HEK293 (cell line): ENCODE results near the gene DPF3.
A peak's percentile ranks its signal among the peaks of the same experiment; 100 is the strongest.

ENCODE experiments used
- CTCF ChIA-PET: fragments of 350-600 bp; formaldehyde crosslinking; extraction: SDS; loops from one replicate; lab custom pipeline; 2021; ENCODE audit warnings: antibody characterized with exemption; lab: Yijun Ruan, JAX
- POLR2A ChIA-PET: fragments of 300-600 bp; formaldehyde crosslinking; extraction: SDS; loops from one replicate; lab custom pipeline; 2020; ENCODE audit warnings: antibody characterized with exemption, inconsistent platforms; lab: Yijun Ruan, JAX
- H3K27ac ChIP-seq: fragments of 200-500 bp; sonication (Bioruptor generic); 2 replicates; pipeline ENCODE4 v1.5.1; 2014; ENCODE audit warnings: low read depth, low read length, control low read depth, inconsistent platforms; ENCODE audit errors: extremely low read depth
- H3K36me3 ChIP-seq, 2 experiments: fragments of 200-500 bp in 1 of 2; sonication (Bioruptor generic) in 1 of 2; 1 replicate in 1 of 2; 2 replicates in 1 of 2; pipeline ENCODE4 v1.5.1; 2014 to 2017; ENCODE audit warnings: inconsistent platforms in 2 of 2, low read length in 2 of 2; ENCODE audit not compliant: control insufficient read depth in 2 of 2, insufficient read depth in 1 of 2
- H3K4me1 ChIP-seq: fragments of 200-500 bp; sonication (Bioruptor generic); 2 replicates; pipeline ENCODE4 v1.5.1; 2014; ENCODE audit warnings: mild to moderate bottlenecking, low read length, inconsistent platforms; ENCODE audit not compliant: control insufficient read depth, insufficient read depth
- H3K4me3 ChIP-seq: 2 replicates; pipeline ENCODE4 v1.5.1; 2011; ENCODE audit warnings: low read depth, mild to moderate bottlenecking, control low read depth, low read length, moderate library complexity
- H3K9me3 ChIP-seq: fragments of 200-500 bp; sonication (Bioruptor generic); 2 replicates; pipeline ENCODE4 v1.5.1; 2014; ENCODE audit warnings: low read depth, low read length, inconsistent platforms; ENCODE audit not compliant: control insufficient read depth, insufficient read depth
- AEBP2 ChIP-seq: fragments of 450-650 bp; formaldehyde crosslinking; IDR thresholded peaks from 2 replicates; pipeline ENCODE4 v1.5.1; 2016; ENCODE audit warnings: missing biosample characterization, missing genetic modification characterization, borderline replicate concordance
- GFI1B ChIP-seq: fragments of 450-650 bp; formaldehyde crosslinking; IDR thresholded peaks from 2 replicates; pipeline ENCODE4 v1.5.1; 2016; ENCODE audit warnings: missing biosample characterization, missing genetic modification characterization
- GLI2 ChIP-seq: fragments of 450-650 bp; formaldehyde crosslinking; IDR thresholded peaks from 2 replicates; pipeline ENCODE4; 2017; ENCODE audit warnings: missing biosample characterization, missing genetic modification characterization, low read depth, borderline replicate concordance
- GLIS2 ChIP-seq: fragments of 450-650 bp; formaldehyde crosslinking; IDR thresholded peaks from 2 replicates; pipeline ENCODE4 v1.5.1; 2016; ENCODE audit warnings: missing biosample characterization, missing genetic modification characterization
- KLF16 ChIP-seq: fragments of 450-650 bp; formaldehyde crosslinking; IDR thresholded peaks from 2 replicates; pipeline ENCODE4 v1.5.1; 2017; ENCODE audit warnings: missing biosample characterization, missing genetic modification characterization
- PRDM6 ChIP-seq: fragments of 450-650 bp; formaldehyde crosslinking; IDR thresholded peaks from 2 replicates; pipeline ENCODE4 v1.5.1; 2017; ENCODE audit warnings: missing biosample characterization, missing genetic modification characterization
- SCRT1 ChIP-seq: fragments of 450-650 bp; formaldehyde crosslinking; IDR thresholded peaks from 2 replicates; pipeline ENCODE4 v1.5.1; 2016; ENCODE audit warnings: missing biosample characterization, missing genetic modification characterization, borderline replicate concordance
- SP3 ChIP-seq: fragments of 450-650 bp; formaldehyde crosslinking; IDR thresholded peaks from 2 replicates; pipeline ENCODE4 v1.5.1; 2016; ENCODE audit warnings: missing biosample characterization, missing genetic modification characterization
- TCF7L2 ChIP-seq: IDR thresholded peaks from 2 replicates; pipeline ENCODE4 v1.6.1; 2011; ENCODE audit warnings: low read depth, mild to moderate bottlenecking, inconsistent platforms, low read length, moderate library complexity, borderline replicate concordance
- ZBTB8A ChIP-seq: fragments of 450-650 bp; formaldehyde crosslinking; IDR thresholded peaks from 2 replicates; pipeline ENCODE4 v1.5.1; 2016; ENCODE audit warnings: missing biosample characterization, missing genetic modification characterization
- ZNF146 ChIP-seq: fragments of 450-650 bp; formaldehyde crosslinking; IDR thresholded peaks from 2 replicates; pipeline ENCODE4 v1.5.1; 2016; ENCODE audit warnings: missing biosample characterization, missing genetic modification characterization
- ZNF174 ChIP-seq: fragments of 450-650 bp; formaldehyde crosslinking; IDR thresholded peaks from 2 replicates; pipeline ENCODE4 v1.5.0; 2017; ENCODE audit warnings: missing biosample characterization, mild to moderate bottlenecking, missing genetic modification characterization
- ZNF2 ChIP-seq: fragments of 450-650 bp; formaldehyde crosslinking; IDR thresholded peaks from 2 replicates; pipeline ENCODE4 v1.5.1; 2016; ENCODE audit warnings: missing biosample characterization, missing genetic modification characterization
- ZNF214 ChIP-seq: fragments of 450-650 bp; formaldehyde crosslinking; IDR thresholded peaks from 2 replicates; pipeline ENCODE4 v1.5.1; 2017; ENCODE audit warnings: missing biosample characterization, mild to moderate bottlenecking, missing genetic modification characterization, borderline replicate concordance
- ZNF335 ChIP-seq: fragments of 450-650 bp; formaldehyde crosslinking; conservative IDR thresholded peaks from 2 replicates; pipeline ENCODE4 v1.5.1; 2016; ENCODE audit warnings: missing biosample characterization, missing genetic modification characterization
- ZNF350 ChIP-seq: fragments of 450-650 bp; formaldehyde crosslinking; IDR thresholded peaks from 2 replicates; pipeline ENCODE4 v1.5.0; 2017; ENCODE audit warnings: missing biosample characterization, mild to moderate bottlenecking, missing genetic modification characterization
- ZNF394 ChIP-seq: fragments of 450-650 bp; formaldehyde crosslinking; IDR thresholded peaks from 2 replicates; pipeline ENCODE4 v1.5.1; 2016; ENCODE audit warnings: missing biosample characterization, missing genetic modification characterization, mild to moderate bottlenecking, moderate library complexity, borderline replicate concordance
- ZNF513 ChIP-seq: fragments of 450-650 bp; IDR thresholded peaks from 2 replicates; pipeline ENCODE4 v1.5.1; 2018; ENCODE audit warnings: missing biosample characterization, missing genetic modification characterization
- ZNF549 ChIP-seq: fragments of 450-650 bp; IDR thresholded peaks from 2 replicates; pipeline ENCODE4 v1.5.1; 2018; ENCODE audit warnings: missing biosample characterization, missing genetic modification characterization, mild to moderate bottlenecking, inconsistent platforms, moderate library complexity
- ZNF560 ChIP-seq: fragments of 450-650 bp; formaldehyde crosslinking; IDR thresholded peaks from 2 replicates; pipeline ENCODE4 v1.5.1; 2017; ENCODE audit warnings: missing biosample characterization, missing genetic modification characterization, borderline replicate concordance
- ZNF610 ChIP-seq: fragments of 450-650 bp; formaldehyde crosslinking; IDR thresholded peaks from 2 replicates; pipeline ENCODE4 v1.5.1; 2016; ENCODE audit warnings: missing biosample characterization, missing genetic modification characterization, borderline replicate concordance
- ZNF660 ChIP-seq: fragments of 450-650 bp; IDR thresholded peaks from 2 replicates; pipeline ENCODE4 v1.5.1; 2018; ENCODE audit warnings: missing biosample characterization, mild to moderate bottlenecking, missing genetic modification characterization
- ZNF692 ChIP-seq: fragments of 450-650 bp; formaldehyde crosslinking; IDR thresholded peaks from 2 replicates; pipeline ENCODE4 v1.5.1; 2016; ENCODE audit warnings: missing biosample characterization, missing genetic modification characterization
- ZNF776 ChIP-seq: fragments of 450-650 bp; formaldehyde crosslinking; IDR thresholded peaks from 2 replicates; pipeline ENCODE4 v1.5.0; 2017; ENCODE audit warnings: missing biosample characterization, missing genetic modification characterization, borderline replicate concordance
- ZNF791 ChIP-seq: fragments of 450-650 bp; formaldehyde crosslinking; IDR thresholded peaks from 2 replicates; pipeline ENCODE4 v1.5.1; 2016; ENCODE audit warnings: missing biosample characterization, missing genetic modification characterization
- ZNF837 ChIP-seq: fragments of 450-650 bp; formaldehyde crosslinking; IDR thresholded peaks from 2 replicates; pipeline ENCODE4 v1.5.1; 2016; ENCODE audit warnings: missing biosample characterization, missing genetic modification characterization
- ZSCAN30 ChIP-seq: fragments of 450-650 bp; IDR thresholded peaks from 2 replicates; pipeline ENCODE4 v1.5.1; 2018; ENCODE audit warnings: missing biosample characterization, mild to moderate bottlenecking, missing genetic modification characterization, moderate library complexity
- ZXDB ChIP-seq: fragments of 450-650 bp; formaldehyde crosslinking; IDR thresholded peaks from 2 replicates; pipeline ENCODE4 v1.5.1; 2016; ENCODE audit warnings: missing biosample characterization, missing genetic modification characterization

DPF3 gene

GRCh38 chr14:72826039-72826438 is 67.9 kb downstream of the DPF3 start:
- peaks cover 3% of the 10 kb centered on the region for H3K4me1 ChIP-seq
- no peak overlapping the region for H3K4me3 ChIP-seq
- TF ChIP-seq GFI1B (tag by site-specific recombination) = no peak
- TF ChIP-seq ZNF394 (tag by site-specific recombination) = no peak
- peak; percentile 43; the same call in 1 of the 2 replicates for TF ChIP-seq PRDM6
- TF ChIP-seq ZNF560 (tag by site-specific recombination) = no peak
- no peak for TF ChIP-seq GLIS2 (tag by site-specific recombination)
- no peak for TF ChIP-seq ZNF513
- TF ChIP-seq TCF7L2 = peak; percentile 59; the same call in 1 of the 2 replicates
- TF ChIP-seq ZNF146 = no peak
- TF ChIP-seq ZBTB8A (tag by site-specific recombination) = no peak
- no peak for TF ChIP-seq GLI2 (tag by site-specific recombination)
- TF ChIP-seq KLF16 = no peak
- no peak for TF ChIP-seq AEBP2 (tag by site-specific recombination)
- TF ChIP-seq SP3 = no peak
- no peak overlapping the region for H3K27ac ChIP-seq
- ChIA-PET CTCF (no interaction called here), POLR2A (no interaction called here)
- H3K9me3 ChIP-seq = no peaks in the 10 kb centered on the region
- no peaks in the 10 kb centered on the region for H3K36me3 ChIP-seq

GRCh38 chr14:72825486-72825885 is 68.4 kb downstream of the DPF3 start:
- no peak overlapping the region for H3K27ac ChIP-seq
- no peaks in the 10 kb centered on the region for H3K36me3 ChIP-seq
- ChIA-PET POLR2A (no interaction called here), CTCF (no interaction called here)
- 0 out of 2 replicates have a peak, but pooled peaks cover 2% of the 10 kb centered on the region for H3K4me1 ChIP-seq
- H3K4me3 ChIP-seq = no peak overlapping the region
- no peak for TF ChIP-seq ZNF560 (tag by site-specific recombination)
- no peak for TF ChIP-seq ZNF610 (tag by site-specific recombination)
- no peak for TF ChIP-seq ZNF174 (tag by site-specific recombination)
- no peak for TF ChIP-seq ZNF776 (tag by site-specific recombination)
- no peak for TF ChIP-seq ZNF660
- TF ChIP-seq SCRT1 (tag by site-specific recombination) = no peak
- no peak for TF ChIP-seq ZNF791 (tag by site-specific recombination)
- no peak for TF ChIP-seq ZNF692 (tag by site-specific recombination)
- TF ChIP-seq ZNF549 (tag by site-specific recombination) = no peak
- TF ChIP-seq ZNF335 (tag by site-specific recombination) = no peak
- TF ChIP-seq ZNF2 = no peak
- no peak for TF ChIP-seq ZNF350
- TF ChIP-seq ZXDB = no peak
- no peak for TF ChIP-seq ZNF214 (tag by site-specific recombination)
- TF ChIP-seq ZSCAN30 = no peak
- TF ChIP-seq ZNF837 (tag by site-specific recombination) = no peak
- no peaks in the 10 kb centered on the region for H3K9me3 ChIP-seq
